ENCODE data around the gene MAB21L2. TPM values are rescaled to one million over a fixed set of nuclear protein-coding genes. Genes with fewer than 3 reads are reported as not detected.

MAB21L2 gene
- total and polyA plus RNA-seq, 2 of the 13 experiments (the other 11 are each of a cell fraction or from before 2014, with no cell fraction given) = not detected

- no peak for TF ChIP-seq AHDC1 (CRISPR knock-in tag; IDR thresholded peaks at IDR 0.05; ENCODE audit: borderline replicate concordance)
- no peak for TF ChIP-seq ZNF546 (CRISPR knock-in tag; conservative IDR thresholded peaks at IDR 0.05)
- TF ChIP-seq ZC3H4 (CRISPR knock-in tag; IDR thresholded peaks at IDR 0.05; ENCODE audit: borderline replicate concordance) = no peak
- TF ChIP-seq MAFK (conservative IDR thresholded peaks at IDR 0.05 in 1 of 2, IDR thresholded peaks at IDR 0.05 in 1 of 2; ENCODE audit: low read length in 2 of 2) = no peak
- no peak for TF ChIP-seq ZNF354B (CRISPR knock-in tag; IDR thresholded peaks at IDR 0.05)
- TF ChIP-seq TBL1XR1 (IDR thresholded peaks at IDR 0.05; ENCODE audit: borderline replicate concordance, low read length, partially characterized antibody) = no peak
- TF ChIP-seq IRX3 (CRISPR knock-in tag; IDR thresholded peaks at IDR 0.05; ENCODE audit: borderline replicate concordance, low read depth) = no peak
- no peak for TF ChIP-seq ZNF34 (CRISPR knock-in tag; IDR thresholded peaks at IDR 0.05; ENCODE audit: borderline replicate concordance)
- no peak for TF ChIP-seq IRF1 (CRISPR knock-in tag; IDR thresholded peaks at IDR 0.05; ENCODE audit: low read depth)
These were observed 1.5 kb downstream of the MAB21L2 start (continued) for GRCh38 chr4:150583287-150584110.

Data from HepG2 (cell line).